ENCODE measurements around the gene MRGPRX3. TPM values are rescaled to one million over a fixed set of nuclear protein-coding genes. Genes with fewer than 3 reads are reported as not detected.
A peak's percentile ranks its signal among the peaks of the same experiment; 100 is the strongest.

MRGPRX3 gene
- total RNA-seq, 2 experiments from 2014 or later, result not detected

DNA sequence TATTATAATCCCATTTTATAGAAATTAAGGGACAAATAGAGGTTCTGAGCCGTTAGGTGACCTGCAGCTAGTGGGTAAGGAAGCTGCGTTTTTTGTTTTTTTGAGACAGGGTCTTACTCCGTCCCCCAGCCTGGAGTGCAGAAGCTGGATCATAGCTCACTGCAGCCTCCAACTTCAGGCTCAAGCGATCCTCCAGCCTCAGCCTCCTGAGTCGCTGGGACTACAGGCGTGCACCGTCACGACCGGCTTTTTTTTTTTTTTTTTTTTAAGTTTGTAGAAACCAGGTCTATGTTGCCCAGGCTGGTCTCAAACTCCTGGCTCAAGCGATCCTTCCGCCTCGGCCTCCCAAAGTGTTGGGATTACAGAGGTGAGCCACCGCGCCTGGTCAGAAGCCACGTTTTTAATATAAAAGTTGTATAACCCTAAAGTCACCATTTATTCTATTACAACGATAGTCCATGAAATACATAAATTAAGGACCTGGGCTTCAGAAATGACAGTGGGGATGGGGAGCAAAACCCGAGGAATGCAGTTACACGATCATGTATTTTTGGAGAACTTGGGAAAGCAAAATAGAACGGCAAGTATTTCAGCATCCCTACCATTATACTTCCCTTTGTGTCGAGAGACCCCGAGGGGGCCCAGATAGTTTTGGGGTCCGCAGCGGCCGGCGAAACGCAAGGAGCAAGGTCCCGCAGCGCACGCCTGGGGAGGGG, 27.1 kb upstream of the MRGPRX3 start:
- ChIA-PET POLR2A (interaction anchor here (1.0 to 1.8 kb wide), 6 partner anchors 89 to 422 kb away, joined by 3 to 12 read pairs (median 6); partner anchors contain the start of genes SERGEF and TSG101), CTCF (interaction anchor here (0.6 to 4.6 kb wide), 17 partner anchors 10 to 1029 kb away, joined by 3 to 37 read pairs (median 3); partner anchors contain the start of genes SERGEF and SPTY2D1)
- intact Hi-C loops (cut with DNase I, micrococcal nuclease), result loop anchor here in 1 of 2 experiments (5.0 to 10.0 kb wide), 3 partner anchors 217 to 900 kb away; partner anchors contain the start of genes GTF2H1, HPS5 and PIK3C2A
- no peak for ATAC-seq (ENCODE audit: poor library complexity)
- Histone ChIP-seq H3K9me3 (ENCODE audit: control insufficient read depth in 1 of 2, insufficient read depth in 1 of 2, low read length in 2 of 2) (no peaks in the 10 kb centered on the region), H3K36me3 (ENCODE audit: insufficient read depth, low read length) (peaks cover 17% of the 10 kb centered on the region), H3K27me3 (ENCODE audit: control insufficient read depth in 1 of 2, insufficient read depth in 2 of 2, low read length in 2 of 2) (no peaks in the 10 kb centered on the region), H3K27ac (ENCODE audit: low read depth in 1 of 2, low read length in 2 of 2) (peak overlapping the region; percentile 32 to 43), H3K4me1 (ENCODE audit: insufficient read depth, low read length) (peaks cover 17% of the 10 kb centered on the region), H3K4me3 (ENCODE audit: low read length) (peak overlapping the region; percentile 98)
- DNase-seq, result no peak
- peaks cover 38% of the 10 kb centered on the region for H3K36me3 Mint-ChIP-seq (ENCODE audit: low read depth)
- TF ChIP-seq, protein P1, sequence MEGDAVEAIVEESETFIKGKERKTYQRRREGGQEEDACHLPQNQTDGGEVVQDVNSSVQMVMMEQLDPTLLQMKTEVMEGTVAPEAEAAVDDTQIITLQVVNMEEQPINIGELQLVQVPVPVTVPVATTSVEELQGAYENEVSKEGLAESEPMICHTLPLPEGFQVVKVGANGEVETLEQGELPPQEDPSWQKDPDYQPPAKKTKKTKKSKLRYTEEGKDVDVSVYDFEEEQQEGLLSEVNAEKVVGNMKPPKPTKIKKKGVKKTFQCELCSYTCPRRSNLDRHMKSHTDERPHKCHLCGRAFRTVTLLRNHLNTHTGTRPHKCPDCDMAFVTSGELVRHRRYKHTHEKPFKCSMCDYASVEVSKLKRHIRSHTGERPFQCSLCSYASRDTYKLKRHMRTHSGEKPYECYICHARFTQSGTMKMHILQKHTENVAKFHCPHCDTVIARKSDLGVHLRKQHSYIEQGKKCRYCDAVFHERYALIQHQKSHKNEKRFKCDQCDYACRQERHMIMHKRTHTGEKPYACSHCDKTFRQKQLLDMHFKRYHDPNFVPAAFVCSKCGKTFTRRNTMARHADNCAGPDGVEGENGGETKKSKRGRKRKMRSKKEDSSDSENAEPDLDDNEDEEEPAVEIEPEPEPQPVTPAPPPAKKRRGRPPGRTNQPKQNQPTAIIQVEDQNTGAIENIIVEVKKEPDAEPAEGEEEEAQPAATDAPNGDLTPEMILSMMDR (IDR thresholded peaks at IDR 0.05), result no peak
- H3K9me3 Mint-ChIP-seq, result no peaks in the 10 kb centered on the region
- peak overlapping the region; percentile 98 for H3K4me3 Mint-ChIP-seq
- H3K27ac Mint-ChIP-seq, result peak overlapping the region; percentile 81
- H3K4me1 Mint-ChIP-seq (ENCODE audit: low read depth), result peaks cover 54% of the 10 kb centered on the region
- peaks cover 5% of the 10 kb centered on the region for H3K27me3 Mint-ChIP-seq

DNA sequence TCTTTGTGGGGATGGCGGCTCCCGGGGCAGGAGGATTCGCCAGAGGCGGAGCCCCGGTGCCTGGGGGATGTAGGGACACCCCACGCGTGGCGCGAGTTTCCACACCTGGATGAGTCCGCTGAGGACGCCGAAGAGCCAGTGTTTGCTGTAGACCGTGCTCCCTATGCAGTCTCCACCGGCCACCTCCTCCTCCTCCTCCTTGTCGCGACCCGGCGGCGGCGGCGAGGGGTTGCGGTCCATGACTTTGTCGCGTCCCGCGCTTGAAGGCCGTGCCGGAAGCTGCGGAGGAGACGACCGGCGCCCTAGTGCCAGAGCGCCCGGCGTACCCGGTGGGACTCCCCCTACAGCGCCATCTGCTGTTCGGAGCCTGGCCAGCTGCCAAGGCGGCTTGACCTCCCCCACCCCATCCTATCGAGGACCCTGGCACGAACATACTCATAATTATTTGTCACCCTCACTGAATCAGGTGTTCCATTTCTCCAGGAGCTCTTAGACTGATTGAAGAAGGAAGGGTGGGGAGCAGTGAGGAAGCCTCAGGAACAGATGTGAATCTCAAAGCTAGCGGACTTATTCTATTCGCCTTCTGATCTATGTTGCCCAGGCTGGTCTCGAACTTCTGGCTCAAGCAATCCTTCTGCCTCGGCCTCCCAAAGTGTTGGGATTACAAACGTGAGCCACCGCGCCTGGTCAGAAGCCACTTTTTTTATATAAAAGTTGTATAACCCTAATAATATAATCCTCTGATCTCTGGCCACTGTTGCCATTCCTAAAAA, 26.4 kb upstream of the MRGPRX3 start, which contains the start of gene SAAL1:
SAAL1 (minus strand) TSS at position 281 of the 773 bp plus-strand sequence; CDS start at position 240, 41 bp downstream.
- ChIA-PET CTCF (interaction anchor here (0.5 to 4.6 kb wide), 22 partner anchors 8 to 1029 kb away, joined by 3 to 37 read pairs (median 3); partner anchors contain the start of genes SERGEF and SPTY2D1), POLR2A (interaction anchor here (0.8 to 1.8 kb wide), 7 partner anchors 9 to 421 kb away, joined by 3 to 12 read pairs (median 7); partner anchors contain the start of genes SERGEF and TSG101)
- Histone ChIP-seq H3K9me3 (ENCODE audit: control insufficient read depth in 1 of 2, insufficient read depth in 1 of 2, low read length in 2 of 2) (no peaks in the 10 kb centered on the region), H3K4me1 (ENCODE audit: insufficient read depth, low read length) (peaks cover 17% of the 10 kb centered on the region), H3K36me3 (ENCODE audit: insufficient read depth, low read length) (peaks cover 15% of the 10 kb centered on the region), H3K27me3 (ENCODE audit: control insufficient read depth in 1 of 2, insufficient read depth in 2 of 2, low read length in 2 of 2) (no peaks in the 10 kb centered on the region), H3K4me3 (ENCODE audit: low read length) (peak within 1 kb of the TSS; percentile 98), H3K27ac (ENCODE audit: low read depth in 1 of 2, low read length in 2 of 2) (peak within 1 kb of the TSS; percentile 32 to 43)
- peak; percentile 99 for ATAC-seq (ENCODE audit: poor library complexity)
- Mint-ChIP-seq H3K4me3 (peak within 1 kb of the TSS; percentile 98), H3K4me1 (ENCODE audit: low read depth) (peaks cover 53% of the 10 kb centered on the region), H3K27ac (peak within 1 kb of the TSS; percentile 81), H3K9me3 (no peaks in the 10 kb centered on the region), H3K36me3 (ENCODE audit: low read depth) (peaks cover 31% of the 10 kb centered on the region), H3K27me3 (peaks cover 13% of the 10 kb centered on the region)
- intact Hi-C loops (cut with DNase I, micrococcal nuclease), result loop anchor here (1.0 to 10.0 kb wide), 6 partner anchors 95 to 901 kb away; partner anchors contain the start of genes GTF2H1 (in 1 of the 2), HPS5 (in 1 of the 2) and PIK3C2A (in 1 of the 2)
- DNase-seq, result peak; percentile 81 to 93 (median 87)
- TF ChIP-seq, protein P1 (IDR thresholded peaks at IDR 0.05), result peak; percentile 89

DNA sequence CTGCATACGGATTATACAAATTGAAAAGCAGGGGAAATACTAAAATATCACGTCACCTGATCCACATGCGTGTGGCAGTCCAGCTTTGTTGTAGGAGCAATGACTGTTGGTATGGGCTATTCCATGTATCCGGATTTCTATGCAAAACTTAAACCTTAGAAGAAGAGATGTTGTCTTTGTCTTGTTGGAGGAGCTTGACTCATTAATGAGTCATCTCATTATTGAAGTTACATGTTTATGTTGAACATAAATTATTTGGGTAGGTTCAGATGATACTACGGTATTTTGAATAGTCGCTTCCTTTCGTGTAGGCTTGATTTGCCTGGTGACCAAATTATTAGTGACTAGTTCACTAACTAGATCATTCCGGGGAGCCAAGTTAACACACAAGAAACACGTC, 25.7 kb upstream of the MRGPRX3 start:
- peak overlapping the region; percentile 81 for H3K27ac Mint-ChIP-seq
- Histone ChIP-seq H3K4me1 (ENCODE audit: insufficient read depth, low read length) (peaks cover 17% of the 10 kb centered on the region), H3K27me3 (ENCODE audit: control insufficient read depth in 1 of 2, insufficient read depth in 2 of 2, low read length in 2 of 2) (no peaks in the 10 kb centered on the region), H3K36me3 (ENCODE audit: insufficient read depth, low read length) (peaks cover 8% of the 10 kb centered on the region), H3K4me3 (ENCODE audit: low read length) (no peak overlapping the region), H3K9me3 (ENCODE audit: control insufficient read depth in 1 of 2, insufficient read depth in 1 of 2, low read length in 2 of 2) (no peaks in the 10 kb centered on the region), H3K27ac (ENCODE audit: low read depth in 1 of 2, low read length in 2 of 2) (no peak overlapping the region)
- intact Hi-C loops (cut with DNase I, micrococcal nuclease), result loop anchor here (1.0 to 10.0 kb wide), 6 partner anchors 96 to 902 kb away; partner anchors contain the start of genes GTF2H1 (in 1 of the 2), HPS5 (in 1 of the 2) and PIK3C2A (in 1 of the 2)
- ATAC-seq (ENCODE audit: poor library complexity), result no peak
- DNase-seq, result no peak
- H3K4me1 Mint-ChIP-seq (ENCODE audit: low read depth), result peaks cover 46% of the 10 kb centered on the region
- peaks cover 15% of the 10 kb centered on the region for H3K27me3 Mint-ChIP-seq
- ChIA-PET CTCF (interaction anchor here (0.5 to 4.6 kb wide), 11 partner anchors 9 to 717 kb away, joined by 3 to 37 read pairs (median 4); partner anchors contain the start of gene SERGEF), POLR2A (interaction anchor here (1.2 to 1.8 kb wide), 5 partner anchors 9 to 420 kb away, joined by 5 to 12 read pairs (median 8); partner anchors contain the start of genes SERGEF and TSG101)
- H3K36me3 Mint-ChIP-seq (ENCODE audit: low read depth), result peaks cover 24% of the 10 kb centered on the region
- TF ChIP-seq, protein P1 (IDR thresholded peaks at IDR 0.05), result no peak
- H3K9me3 Mint-ChIP-seq, result no peaks in the 10 kb centered on the region
- peak overlapping the region; percentile 98 for H3K4me3 Mint-ChIP-seq

All from CD4-positive, alpha-beta T cell (primary cell).